DND-41 (cell line): ENCODE data around the gene ATP6V0E1.

Experiments
- ATAC-seq: fragments of 200-7000 bp; cut with Tn5 transposase; 3 replicates; pipeline ENCODE4 v1.9.1; 2021; ENCODE audit warnings: low read depth; ENCODE audit not compliant: insufficient read depth
- DNase-seq: peaks from one replicate; pipeline ENCODE4 v3.0.0-alpha.2; 2020
- H2AFZ ChIP-seq: 2 replicates; pipeline ENCODE4 v1.6.0; 2012; ENCODE audit warnings: low read depth, low read length
- H3K27ac ChIP-seq: 2 replicates; pipeline ENCODE4 v1.5.1; 2012; ENCODE audit warnings: low read length, inconsistent platforms
- H3K27me3 ChIP-seq: fragments of 200-600 bp; sonication (generic); 2 replicates; pipeline ENCODE4 v1.6.0; 2012; ENCODE audit warnings: low read length, mild to moderate bottlenecking, inconsistent platforms; ENCODE audit not compliant: insufficient read depth, poor library complexity
- H3K36me3 ChIP-seq: 2 replicates; pipeline ENCODE4 v1.5.1; 2012; ENCODE audit warnings: low read length, inconsistent platforms; ENCODE audit not compliant: insufficient read depth
- H3K4me1 ChIP-seq: 2 replicates; pipeline ENCODE4 v1.5.1; 2012; ENCODE audit warnings: mild to moderate bottlenecking, low read length; ENCODE audit not compliant: insufficient read depth
- H3K4me2 ChIP-seq: 2 replicates; pipeline ENCODE4 v1.6.0; 2012; ENCODE audit warnings: mild to moderate bottlenecking, moderate library complexity, low read length, inconsistent platforms; ENCODE audit not compliant: insufficient read depth
- H3K4me3 ChIP-seq, 2 experiments: fragments of 200-600 bp in 1 of 2; shearing (Covaris generic) in 1 of 2; 2 replicates each; pipeline ENCODE4 v1.5.1; 2012 to 2016; ENCODE audit warnings: inconsistent platforms in 2 of 2, low read length in 2 of 2, mild to moderate bottlenecking in 2 of 2, low read depth in 1 of 2, moderate library complexity in 1 of 2
- H3K79me2 ChIP-seq: 2 replicates; pipeline ENCODE4 v1.6.0; 2012; ENCODE audit warnings: low read length, inconsistent platforms; ENCODE audit not compliant: insufficient read depth
- H3K9ac ChIP-seq: 2 replicates; pipeline ENCODE4 v1.6.0; 2012; ENCODE audit warnings: low read depth, mild to moderate bottlenecking, inconsistent platforms, low read length, moderate library complexity
- H3K9me3 ChIP-seq: 2 replicates; pipeline ENCODE4 v1.5.1; 2012; ENCODE audit warnings: low read length, moderate library complexity, mild to moderate bottlenecking, inconsistent platforms; ENCODE audit not compliant: insufficient read depth, severe bottlenecking
- H4K20me1 ChIP-seq: 2 replicates; pipeline ENCODE4 v1.6.0; 2012; ENCODE audit warnings: low read length; ENCODE audit not compliant: insufficient read depth
- CTCF ChIP-seq: IDR thresholded peaks from 2 replicates; pipeline ENCODE4 v1.5.1; 2012; ENCODE audit warnings: borderline replicate concordance, low read length, moderate library complexity, mild to moderate bottlenecking; ENCODE audit not compliant: poor library complexity, severe bottlenecking; ENCODE audit errors: extremely low read depth
- EZH2 ChIP-seq: IDR thresholded peaks from 3 replicates; pipeline ENCODE4 v1.6.1; 2012; ENCODE audit warnings: borderline replicate concordance, low read depth, mild to moderate bottlenecking, moderate library complexity, low read length, inconsistent platforms; ENCODE audit not compliant: severe bottlenecking

ATP6V0E1 gene

GRCh38 chr5:173010547-173011464 is 27.2 kb downstream of the ATP6V0E1 start:
- H3K36me3 ChIP-seq = peaks cover 9% of the 10 kb centered on the region
- H3K4me2 ChIP-seq = no peak overlapping the region
- H3K27me3 ChIP-seq = no peaks in the 10 kb centered on the region
- no peak overlapping the region for H2AFZ ChIP-seq
- H3K9me3 ChIP-seq = no peaks in the 10 kb centered on the region
- no peak overlapping the region for H3K27ac ChIP-seq
- ATAC-seq (no peak), DNase-seq (no peak)
- peaks cover 57% of the 10 kb centered on the region for H4K20me1 ChIP-seq
- H3K9ac ChIP-seq = no peak overlapping the region
- no peak overlapping the region for H3K4me3 ChIP-seq
- H3K4me1 ChIP-seq = no peaks in the 10 kb centered on the region
- H3K79me2 ChIP-seq = peaks cover 92% of the 10 kb centered on the region
- TF ChIP-seq CTCF (no peak), EZH2 (no peak)

- ATAC-seq (no peak), DNase-seq (no peak)
- Histone ChIP-seq H4K20me1 (peaks cover 62% of the 10 kb centered on the region), H3K9ac (no peak overlapping the region), H3K27ac (no peak overlapping the region), H3K36me3 (peaks cover 9% of the 10 kb centered on the region), H2AFZ (no peak overlapping the region), H3K27me3 (no peaks in the 10 kb centered on the region), H3K4me3 (no peak overlapping the region), H3K4me1 (no peaks in the 10 kb centered on the region), H3K79me2 (peaks cover 92% of the 10 kb centered on the region), H3K4me2 (no peak overlapping the region), H3K9me3 (no peaks in the 10 kb centered on the region)
- TF ChIP-seq EZH2 (no peak), CTCF (no peak)
Measured at GRCh38 chr5:173011566-173011965, 28.0 kb downstream of the ATP6V0E1 start.

DNA sequence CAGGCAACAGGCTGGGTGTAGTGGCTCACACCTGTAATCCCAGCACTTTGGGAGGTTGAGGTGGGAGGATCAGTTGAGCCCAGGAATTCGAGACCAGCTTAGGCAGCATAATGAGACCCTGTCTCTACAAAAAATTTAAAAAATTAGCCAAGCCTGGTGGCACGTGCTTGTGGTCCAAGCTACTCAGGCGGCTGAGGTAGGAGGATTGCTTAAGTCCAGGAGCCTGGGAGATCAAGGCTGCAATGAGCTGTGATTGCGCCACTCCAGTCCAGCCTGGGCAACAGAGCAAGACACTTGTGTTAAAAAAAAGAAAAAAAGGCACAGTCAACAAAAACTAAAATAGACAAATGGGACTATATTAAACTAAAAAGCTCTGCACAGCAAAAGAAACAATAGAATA is 29.3 kb downstream of the ATP6V0E1 start:
- peaks cover 54% of the 10 kb centered on the region for H4K20me1 ChIP-seq
- no peak overlapping the region for H3K27ac ChIP-seq
- no peak overlapping the region for H3K4me3 ChIP-seq
- H3K27me3 ChIP-seq = no peaks in the 10 kb centered on the region
- DNase-seq (no peak), ATAC-seq (no peak)
- no peak overlapping the region for H3K9ac ChIP-seq
- TF ChIP-seq EZH2 (no peak), CTCF (no peak)
- no peak overlapping the region for H2AFZ ChIP-seq
- no peaks in the 10 kb centered on the region for H3K4me1 ChIP-seq
- no peak overlapping the region for H3K4me2 ChIP-seq
- H3K79me2 ChIP-seq = peaks cover 89% of the 10 kb centered on the region
- H3K9me3 ChIP-seq = no peaks in the 10 kb centered on the region
- H3K36me3 ChIP-seq = peaks cover 9% of the 10 kb centered on the region
